ENCODE data around the gene ANAPC1.
A peak's percentile ranks its signal among the peaks of the same experiment; 100 is the strongest.

The ANAPC1 gene

GRCh38 chr2:111923276-111923804 is 39.3 kb upstream of the ANAPC1 start:
- Histone ChIP-seq H3K9ac (ENCODE audit: low read depth, low read length) (no peak overlapping the region), H2AFZ (ENCODE audit: low read depth, low read length) (no peak overlapping the region), H4K20me1 (ENCODE audit: insufficient read depth, low read length) (no peaks in the 10 kb centered on the region), H3K27ac (ENCODE audit: low read length) (no peak overlapping the region), H3K9me3 (ENCODE audit: insufficient read depth, low read length, severe bottlenecking) (no peaks in the 10 kb centered on the region), H3K79me2 (ENCODE audit: insufficient read depth, low read length) (no peaks in the 10 kb centered on the region), H3K4me2 (ENCODE audit: insufficient read depth, low read length) (no peak overlapping the region), H3K4me1 (ENCODE audit: insufficient read depth, low read length) (no peaks in the 10 kb centered on the region), H3K27me3 (ENCODE audit: insufficient read depth, low read length, poor library complexity) (no peaks in the 10 kb centered on the region), H3K36me3 (ENCODE audit: insufficient read depth, low read length) (no peaks in the 10 kb centered on the region), H3K4me3 (ENCODE audit: low read depth in 1 of 2, low read length in 2 of 2) (no peak overlapping the region)
- DNase-seq = no peak
- no peak for ATAC-seq (ENCODE audit: insufficient read depth, low read depth)
- TF ChIP-seq CTCF (IDR thresholded peaks at IDR 0.05; ENCODE audit: borderline replicate concordance, extremely low read depth, low read length, poor library complexity, severe bottlenecking) (no peak), EZH2 (IDR thresholded peaks at IDR 0.05; ENCODE audit: borderline replicate concordance, low read depth, low read length, severe bottlenecking) (no peak)

GRCh38 chr2:111919794-111920608 is 36.0 kb upstream of the ANAPC1 start:
- H2AFZ ChIP-seq (ENCODE audit: low read depth, low read length) = no peak overlapping the region
- DNase-seq = no peak
- no peaks in the 10 kb centered on the region for H3K79me2 ChIP-seq (ENCODE audit: insufficient read depth, low read length)
- H3K9me3 ChIP-seq (ENCODE audit: insufficient read depth, low read length, severe bottlenecking) = no peaks in the 10 kb centered on the region
- no peaks in the 10 kb centered on the region for H4K20me1 ChIP-seq (ENCODE audit: insufficient read depth, low read length)
- H3K4me3 ChIP-seq (ENCODE audit: low read depth in 1 of 2, low read length in 2 of 2) = no peak overlapping the region
- H3K9ac ChIP-seq (ENCODE audit: low read depth, low read length) = no peak overlapping the region
- H3K4me1 ChIP-seq (ENCODE audit: insufficient read depth, low read length) = no peaks in the 10 kb centered on the region
- no peak for ATAC-seq (ENCODE audit: insufficient read depth, low read depth)
- no peaks in the 10 kb centered on the region for H3K27me3 ChIP-seq (ENCODE audit: insufficient read depth, low read length, poor library complexity)
- no peak overlapping the region for H3K4me2 ChIP-seq (ENCODE audit: insufficient read depth, low read length)
- H3K36me3 ChIP-seq (ENCODE audit: insufficient read depth, low read length) = no peaks in the 10 kb centered on the region
- H3K27ac ChIP-seq (ENCODE audit: low read length) = no peak overlapping the region
- TF ChIP-seq EZH2 (IDR thresholded peaks at IDR 0.05; ENCODE audit: borderline replicate concordance, low read depth, low read length, severe bottlenecking) (no peak), CTCF (IDR thresholded peaks at IDR 0.05; ENCODE audit: borderline replicate concordance, extremely low read depth, low read length, poor library complexity, severe bottlenecking) (no peak)

- H3K79me2 ChIP-seq (ENCODE audit: insufficient read depth, low read length) = no peaks in the 10 kb centered on the region
- no peaks in the 10 kb centered on the region for H4K20me1 ChIP-seq (ENCODE audit: insufficient read depth, low read length)
- no peaks in the 10 kb centered on the region for H3K36me3 ChIP-seq (ENCODE audit: insufficient read depth, low read length)
- no peaks in the 10 kb centered on the region for H3K4me1 ChIP-seq (ENCODE audit: insufficient read depth, low read length)
- no peak overlapping the region for H2AFZ ChIP-seq (ENCODE audit: low read depth, low read length)
- no peak overlapping the region for H3K4me3 ChIP-seq (ENCODE audit: low read depth in 1 of 2, low read length in 2 of 2)
- peak; percentile 42 for TF ChIP-seq CTCF (IDR thresholded peaks at IDR 0.05; ENCODE audit: borderline replicate concordance, extremely low read depth, low read length, poor library complexity, severe bottlenecking)
- no peak for TF ChIP-seq EZH2 (IDR thresholded peaks at IDR 0.05; ENCODE audit: borderline replicate concordance, low read depth, low read length, severe bottlenecking)
- H3K9me3 ChIP-seq (ENCODE audit: insufficient read depth, low read length, severe bottlenecking) = no peaks in the 10 kb centered on the region
- no peaks in the 10 kb centered on the region for H3K27me3 ChIP-seq (ENCODE audit: insufficient read depth, low read length, poor library complexity)
- no peak overlapping the region for H3K27ac ChIP-seq (ENCODE audit: low read length)
- DNase-seq (no peak), ATAC-seq (ENCODE audit: insufficient read depth, low read depth) (no peak)
- H3K4me2 ChIP-seq (ENCODE audit: insufficient read depth, low read length) = no peak overlapping the region
- H3K9ac ChIP-seq (ENCODE audit: low read depth, low read length) = no peak overlapping the region
Measured at GRCh38 chr2:111919365-111919764, 35.4 kb upstream of the ANAPC1 start.
